Activated gamma-delta T cell (primary cell): Measurements from ENCODE around the gene SLC6A20.

Source experiments
- DNase-seq: peaks from one replicate; lab custom pipeline; 2025; lab: John Stamatoyannopoulos, UW

The SLC6A20 gene

GRCh38 chr3:45716790-45717336 lies 79.5 kb downstream of the SLC6A20 start:
- DNase-seq = no peak

GRCh38 chr3:45715945-45716344 lies 80.4 kb downstream of the SLC6A20 start:
- no peak for DNase-seq

- no peak for DNase-seq
These were observed 83.8 kb downstream of the SLC6A20 start for GRCh38 chr3:45712434-45713110.

GRCh38 chr3:45711931-45712330 lies 84.4 kb downstream of the SLC6A20 start:
- no peak for DNase-seq

- DNase-seq = no peak
These were observed 90.2 kb downstream of the SLC6A20 start for GRCh38 chr3:45705839-45706808.
